Muscle of back (tissue), 11 donors: Measurements from ENCODE around the gene IL17RC. TPM values are rescaled to one million over a fixed set of nuclear protein-coding genes. Genes with fewer than 3 reads are reported as not detected.
"Not testable (repeated sequence)": the region's sequence is repeated elsewhere in the genome, so short reads cannot be mapped to it uniquely, and the experiment has no call there.

Experiments
- DNase-seq, 3 donors: peaks; one replicate each; pipeline versions ENCODE4 v3.0.0 to v3.0.0-alpha.2; 2013
- polyA plus RNA-seq, 10 donors: library from polyadenylated mRNA; unstranded; fragments of 120-200 nt; gene quantifications; one replicate each; pipeline ENCODE4 v1.2.1, GENCODE V29; 2013; ENCODE audit not compliant: insufficient read length in 10 of 10

The IL17RC gene
- polyA plus RNA-seq, 10 donors: 15.2 to 37.4 (median 22.1) TPM

GRCh38 chr3:9915254-9916141 is 1.4 kb upstream of the IL17RC start:
- peak; percentile 72 to 94 (median 80) for DNase-seq

- peak in 1 of 3 donors; percentile 21 for DNase-seq
Measured at GRCh38 chr3:9916346-9916733, 558 bp upstream of the IL17RC start.

- DNase-seq: no peak
Measured at GRCh38 chr3:9917820-9918219, 922 bp downstream of the IL17RC start.

GRCh38 chr3:9918261-9919038 is 1.6 kb downstream of the IL17RC start:
- no peak for DNase-seq

- DNase-seq: no peak
Measured at GRCh38 chr3:9928158-9928557, 11.3 kb downstream of the IL17RC start.

GRCh38 chr3:9930804-9931418 is 14.0 kb downstream of the IL17RC start:
- no peak for DNase-seq

GRCh38 chr3:9932535-9932842 is 15.6 kb downstream of the IL17RC start:
- no peak for DNase-seq

GRCh38 chr3:9932843-9933560 is 16.1 kb downstream of the IL17RC start:
- DNase-seq: peak; percentile 66 to 90 (median 73)

GRCh38 chr3:9933561-9934234 is 16.8 kb downstream of the IL17RC start, which contains the start of gene CRELD1:
TSS of gene CRELD1 (plus strand) at chr3:9933834. CDS start at chr3:9934439, 605 bp downstream.
- peak; percentile 90 to 98 (median 96) for DNase-seq

GRCh38 chr3:9934235-9934621 is 17.3 kb downstream of the IL17RC start:
- DNase-seq: no peak

GRCh38 chr3:9934993-9935392 is 18.1 kb downstream of the IL17RC start:
- DNase-seq: no peak

GRCh38 chr3:9935966-9936510 is 19.1 kb downstream of the IL17RC start:
- DNase-seq: no peak

GRCh38 chr3:9937486-9938238 is 20.8 kb downstream of the IL17RC start:
- DNase-seq: no peak

- DNase-seq: no peak
Measured at GRCh38 chr3:9938966-9939365, 22.1 kb downstream of the IL17RC start.

GRCh38 chr3:9939906-9940305 is 23.0 kb downstream of the IL17RC start:
- not testable (repeated sequence) for DNase-seq

- DNase-seq: no peak
Measured at GRCh38 chr3:9940746-9941145, 23.8 kb downstream of the IL17RC start.

GRCh38 chr3:9942164-9942563 is 25.3 kb downstream of the IL17RC start:
- DNase-seq: no peak

- DNase-seq: no peak
Measured at GRCh38 chr3:9942934-9943690, 26.2 kb downstream of the IL17RC start.

GRCh38 chr3:9944271-9944670 is 27.4 kb downstream of the IL17RC start:
- DNase-seq: no peak
